Karpas-422 (cell line): ENCODE measurements around the gene GRIFIN. TPM values are rescaled to one million over a fixed set of nuclear protein-coding genes. Genes with fewer than 3 reads are reported as not detected.

Experiments used
- DNase-seq: peaks from one replicate; pipeline ENCODE4 v3.0.0-alpha.2; 2015
- H2AFZ ChIP-seq: fragments of 200-600 bp; sonication (generic); 2 replicates; pipeline ENCODE4 v1.6.1; 2014; ENCODE audit warnings: antibody characterized with exemption, low read length, mixed read lengths
- H3K27ac ChIP-seq: fragments of 200-600 bp; sonication (generic); 2 replicates; pipeline ENCODE4 v1.5.1; 2014; ENCODE audit warnings: mild to moderate bottlenecking, low read length, moderate library complexity
- H3K27me3 ChIP-seq: fragments of 200-600 bp; sonication (generic); 2 replicates; pipeline ENCODE4 v1.6.1; 2014; ENCODE audit warnings: low read length, mixed read lengths
- H3K36me3 ChIP-seq: fragments of 200-600 bp; sonication (generic); 2 replicates; pipeline ENCODE4 v1.6.1; 2014; ENCODE audit warnings: low read length, mixed read lengths; ENCODE audit not compliant: insufficient read depth
- H3K4me1 ChIP-seq: fragments of 200-600 bp; sonication (generic); 2 replicates; pipeline ENCODE4 v1.6.1; 2014; ENCODE audit warnings: mild to moderate bottlenecking, low read length, mixed read lengths
- H3K4me2 ChIP-seq: fragments of 200-600 bp; sonication (generic); 2 replicates; pipeline ENCODE4 v1.6.1; 2014; ENCODE audit warnings: low read length, low read depth, mild to moderate bottlenecking; ENCODE audit not compliant: poor library complexity, severe bottlenecking
- H3K4me3 ChIP-seq: fragments of 200-600 bp; sonication (generic); 2 replicates; pipeline ENCODE4 v1.5.1; 2014; ENCODE audit warnings: mild to moderate bottlenecking, antibody characterized with exemption, low read length, mixed read lengths
- H3K79me2 ChIP-seq: fragments of 200-600 bp; sonication (generic); 2 replicates; pipeline ENCODE4 v1.6.1; 2014; ENCODE audit warnings: mild to moderate bottlenecking, low read length, mixed read lengths
- H3K9ac ChIP-seq: fragments of 200-600 bp; sonication (generic); 2 replicates; pipeline ENCODE4 v1.6.0; 2014; ENCODE audit warnings: low read length
- H3K9me2 ChIP-seq: fragments of 200-600 bp; sonication (generic), shearing (Covaris generic); replicated peaks from 2 replicates; pipeline ENCODE4 v1.6.0; 2014; ENCODE audit warnings: mild to moderate bottlenecking, low read length, moderate library complexity; ENCODE audit not compliant: insufficient read depth
- H3K9me3 ChIP-seq: fragments of 300-700, 200-600 bp; sonication (generic); 2 replicates; pipeline ENCODE4 v1.6.1; 2014; ENCODE audit warnings: low read length, mixed read lengths
- H4K20me1 ChIP-seq: fragments of 200-600 bp; sonication (generic); 2 replicates; pipeline ENCODE4 v1.6.1; 2014; ENCODE audit warnings: mild to moderate bottlenecking, antibody characterized with exemption, low read length, low read depth; ENCODE audit not compliant: insufficient read depth
- total RNA-seq: library from RNA; depleted of rRNA; stranded (reverse); fragments of >200 nt; shearing (Covaris generic); gene quantifications from 2 replicates; pipeline ENCODE4 v1.2.3, GENCODE V29; 2014; ENCODE audit warnings: low replicate concordance; rRNA removed

The GRIFIN gene
- total RNA-seq, 1 experiment from 2014 or later = not detected

DNA sequence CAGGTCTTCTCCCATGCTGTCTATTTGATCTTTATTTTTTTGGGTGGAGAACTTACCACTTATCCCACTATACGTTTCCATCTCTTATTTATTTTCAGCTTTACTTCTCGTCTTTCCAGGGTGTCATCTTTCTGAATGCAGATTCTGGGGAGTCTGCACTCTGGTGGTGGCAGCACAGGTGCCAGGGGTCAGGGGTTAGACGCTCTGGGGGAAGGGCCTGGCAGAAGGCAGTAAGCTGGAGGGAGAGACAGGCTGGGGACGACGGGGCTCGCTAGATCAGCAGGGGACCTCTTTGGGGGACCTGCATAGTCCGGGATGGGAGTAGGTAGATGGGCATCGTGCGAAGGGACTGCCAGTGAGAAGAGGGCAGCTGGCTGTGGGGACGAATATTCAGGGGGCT lies 50.4 kb downstream of the GRIFIN start:
- H4K20me1 ChIP-seq = no peaks in the 10 kb centered on the region
- H3K27ac ChIP-seq = no peak overlapping the region
- H3K4me1 ChIP-seq = no peaks in the 10 kb centered on the region
- H3K36me3 ChIP-seq = no peaks in the 10 kb centered on the region
- no peaks in the 10 kb centered on the region for H3K9me3 ChIP-seq
- no peak overlapping the region for H3K4me3 ChIP-seq
- no peak overlapping the region for H3K4me2 ChIP-seq
- H3K9ac ChIP-seq = no peak overlapping the region
- no peaks in the 10 kb centered on the region for H3K79me2 ChIP-seq
- no peaks in the 10 kb centered on the region for H3K27me3 ChIP-seq
- no peaks in the 10 kb centered on the region for H3K9me2 ChIP-seq
- no peak for DNase-seq
- H2AFZ ChIP-seq = no peak overlapping the region

Other genes starting within 250 kb of the GRIFIN start
- 38.6 and 61.5 TPM in 2 replicates for gene MAD1L1, start 243.5 kb downstream of the GRIFIN start, total RNA-seq
- 35.5 TPM in 2 replicates for gene MRM2, start 234.2 kb downstream of the GRIFIN start, total RNA-seq
- 45.3 and 84.8 TPM in 2 replicates for gene NUDT1, start 234.2 kb downstream of the GRIFIN start, total RNA-seq
- 2.6 and 6.3 TPM in 2 replicates for gene SNX8, start 162.0 kb downstream of the GRIFIN start, total RNA-seq
- 87.0 and 152 TPM in 2 replicates for gene EIF3B, start 121.6 kb downstream of the GRIFIN start, total RNA-seq
- gene CHST12, start 72.8 kb downstream of the GRIFIN start, total RNA-seq = 0.82 and 5.0 TPM in 2 replicates
- 0.07 and 0.19 TPM in 2 replicates for gene LFNG, start 43.4 kb upstream of the GRIFIN start, total RNA-seq
- 10.5 and 30.1 TPM in 2 replicates for gene BRAT1, start 79.1 kb upstream of the GRIFIN start, total RNA-seq
- gene IQCE, start 82.6 kb upstream of the GRIFIN start, total RNA-seq = 0.93 and 1.1 TPM in 2 replicates
- 0.37 and 0.87 TPM in 2 replicates for gene TTYH3, start 155.6 kb upstream of the GRIFIN start, total RNA-seq
- not detected in 2 replicates for gene AMZ1, start 211.8 kb upstream of the GRIFIN start, total RNA-seq